BJ (cell line): ENCODE data around the gene YKT6. TPM values are rescaled to one million over a fixed set of nuclear protein-coding genes. Genes with fewer than 3 reads are reported as not detected.
A peak's percentile ranks its signal among the peaks of the same experiment; 100 is the strongest.

ENCODE experiments used
- CTCF ChIA-PET: fragments of 350-600 bp; formaldehyde crosslinking; extraction: SDS; loops from one replicate; lab custom pipeline; 2021; ENCODE audit warnings: antibody characterized with exemption, inconsistent platforms; lab: Yijun Ruan, JAX
- POLR2A ChIA-PET: fragments of 300-600 bp; sonication (Branson Sonifier 250); formaldehyde crosslinking; extraction: SDS; loops from one replicate; lab custom pipeline; 2021; ENCODE audit warnings: antibody characterized with exemption; lab: Charles Lee
- DNase-seq: peaks from one replicate; pipeline ENCODE4 v3.0.0-alpha.2; 2011; ENCODE audit warnings: low read depth
- H3K27me3 ChIP-seq: 2 replicates; pipeline ENCODE4 v1.6.0; 2011; ENCODE audit warnings: low read length; ENCODE audit not compliant: control insufficient read depth, insufficient read depth
- H3K36me3 ChIP-seq: 2 replicates; pipeline ENCODE4 v1.5.1; 2011; ENCODE audit warnings: low read length; ENCODE audit not compliant: control insufficient read depth, insufficient read depth
- H3K4me3 ChIP-seq: 2 replicates; pipeline ENCODE4 v1.5.1; 2011; ENCODE audit warnings: low read depth, mild to moderate bottlenecking, control low read depth, low read length
- polyA plus RNA-seq: library from polyadenylated mRNA; depleted of rRNA; stranded (reverse); fragments of >200 nt; gene quantifications from 2 replicates; pipeline ENCODE4 v1.2.3, GENCODE V29; 2011
- TF ChIP-seq, protein P1 (sequence below): IDR thresholded peaks from 2 replicates; pipeline ENCODE4 v1.5.1; 2011; ENCODE audit warnings: low read depth, mild to moderate bottlenecking, control low read depth, inconsistent platforms, low read length, moderate library complexity; ENCODE audit not compliant: insufficient read depth

YKT6 gene
- polyA plus RNA-seq, 1 experiment: 160 TPM

DNA sequence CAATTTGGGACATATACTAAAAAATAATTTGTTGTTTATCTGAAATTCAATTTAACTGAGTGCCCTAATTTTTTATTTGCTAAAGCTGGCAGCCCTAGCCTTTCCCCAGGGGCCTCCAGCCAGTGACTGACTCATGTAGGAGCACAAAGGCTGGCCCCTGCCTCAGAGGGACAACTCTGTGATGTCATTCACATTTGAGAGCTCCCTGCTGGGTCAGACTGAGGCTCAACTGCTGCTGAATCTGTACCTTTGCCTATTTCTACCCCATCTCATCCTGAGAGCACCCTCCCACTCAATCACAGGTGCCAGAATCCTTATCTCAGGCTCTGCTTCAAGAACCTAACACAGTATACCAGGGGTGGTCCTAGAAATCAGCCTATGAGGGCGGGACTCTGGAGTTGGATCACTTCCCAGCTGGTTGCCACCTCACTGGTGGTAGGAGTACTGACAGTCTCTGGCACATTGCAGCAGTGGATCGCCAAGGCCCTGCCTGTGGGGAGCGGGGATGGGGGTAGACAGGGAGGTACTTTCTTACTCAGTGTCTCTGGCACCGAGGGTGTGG lies 23.1 kb upstream of the YKT6 start:
- POLR2A ChIA-PET: no interaction called here
- Histone ChIP-seq H3K36me3 (no peaks in the 10 kb centered on the region), H3K4me3 (no peak overlapping the region), H3K27me3 (peaks cover 11% of the 10 kb centered on the region)
- DNase-seq: no peak
- CTCF ChIA-PET: interaction anchor here (0.9 to 1.5 kb wide), 2 partner anchors 17 to 19 kb away, joined by 3 to 7 read pairs; no protein-coding TSS in a partner anchor
- TF ChIP-seq, protein P1, sequence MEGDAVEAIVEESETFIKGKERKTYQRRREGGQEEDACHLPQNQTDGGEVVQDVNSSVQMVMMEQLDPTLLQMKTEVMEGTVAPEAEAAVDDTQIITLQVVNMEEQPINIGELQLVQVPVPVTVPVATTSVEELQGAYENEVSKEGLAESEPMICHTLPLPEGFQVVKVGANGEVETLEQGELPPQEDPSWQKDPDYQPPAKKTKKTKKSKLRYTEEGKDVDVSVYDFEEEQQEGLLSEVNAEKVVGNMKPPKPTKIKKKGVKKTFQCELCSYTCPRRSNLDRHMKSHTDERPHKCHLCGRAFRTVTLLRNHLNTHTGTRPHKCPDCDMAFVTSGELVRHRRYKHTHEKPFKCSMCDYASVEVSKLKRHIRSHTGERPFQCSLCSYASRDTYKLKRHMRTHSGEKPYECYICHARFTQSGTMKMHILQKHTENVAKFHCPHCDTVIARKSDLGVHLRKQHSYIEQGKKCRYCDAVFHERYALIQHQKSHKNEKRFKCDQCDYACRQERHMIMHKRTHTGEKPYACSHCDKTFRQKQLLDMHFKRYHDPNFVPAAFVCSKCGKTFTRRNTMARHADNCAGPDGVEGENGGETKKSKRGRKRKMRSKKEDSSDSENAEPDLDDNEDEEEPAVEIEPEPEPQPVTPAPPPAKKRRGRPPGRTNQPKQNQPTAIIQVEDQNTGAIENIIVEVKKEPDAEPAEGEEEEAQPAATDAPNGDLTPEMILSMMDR: no peak

DNA sequence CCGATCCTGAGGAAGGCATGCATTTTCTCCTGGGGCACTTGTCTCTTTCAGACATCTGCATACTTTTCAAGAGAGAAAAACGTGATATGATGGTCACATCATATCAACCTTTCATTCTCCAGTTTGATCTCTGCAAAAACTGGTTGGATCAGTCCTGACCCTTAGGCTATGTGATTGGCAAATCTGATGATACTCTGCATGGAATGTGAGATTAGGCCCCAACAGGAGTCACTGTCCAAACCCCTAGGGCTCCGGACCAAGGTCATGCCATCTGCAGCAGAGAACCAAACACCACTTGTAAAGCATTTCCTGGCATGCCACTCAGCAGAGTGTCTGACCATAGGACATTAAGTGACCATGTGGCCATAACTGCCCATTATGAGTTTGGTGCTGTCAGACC lies 20.1 kb upstream of the YKT6 start:
- POLR2A ChIA-PET: no interaction called here
- CTCF ChIA-PET: no interaction called here
- DNase-seq: no peak
- H3K36me3 ChIP-seq: no peaks in the 10 kb centered on the region
- TF ChIP-seq, protein P1: no peak
- peaks cover 8% of the 10 kb centered on the region for H3K27me3 ChIP-seq
- H3K4me3 ChIP-seq: no peak overlapping the region

DNA sequence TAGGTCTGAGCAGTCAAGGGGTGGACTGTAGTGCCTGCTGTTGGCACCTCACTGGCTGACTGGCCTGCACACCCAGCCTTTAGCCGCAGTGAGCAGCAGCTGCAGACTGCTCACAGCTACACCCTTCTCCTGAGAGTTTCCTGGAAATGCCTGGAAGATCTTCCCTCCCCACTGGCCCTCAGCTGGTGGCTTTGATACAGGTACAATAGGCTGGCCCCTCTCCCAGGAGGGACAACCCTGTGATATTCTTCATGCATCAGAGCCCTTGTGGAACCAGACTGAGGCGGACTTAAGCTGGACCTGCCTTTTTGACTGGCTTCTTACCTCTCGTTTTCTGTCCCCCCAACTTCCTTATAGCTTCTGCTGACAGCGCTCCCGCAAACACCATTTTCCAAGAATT lies 18.0 kb upstream of the YKT6 start:
- CTCF ChIA-PET: no interaction called here
- no peak overlapping the region for H3K4me3 ChIP-seq
- H3K27me3 ChIP-seq: peaks cover 5% of the 10 kb centered on the region
- TF ChIP-seq, protein P1: no peak
- no peak for DNase-seq
- H3K36me3 ChIP-seq: no peaks in the 10 kb centered on the region
- POLR2A ChIA-PET: no interaction called here

DNA sequence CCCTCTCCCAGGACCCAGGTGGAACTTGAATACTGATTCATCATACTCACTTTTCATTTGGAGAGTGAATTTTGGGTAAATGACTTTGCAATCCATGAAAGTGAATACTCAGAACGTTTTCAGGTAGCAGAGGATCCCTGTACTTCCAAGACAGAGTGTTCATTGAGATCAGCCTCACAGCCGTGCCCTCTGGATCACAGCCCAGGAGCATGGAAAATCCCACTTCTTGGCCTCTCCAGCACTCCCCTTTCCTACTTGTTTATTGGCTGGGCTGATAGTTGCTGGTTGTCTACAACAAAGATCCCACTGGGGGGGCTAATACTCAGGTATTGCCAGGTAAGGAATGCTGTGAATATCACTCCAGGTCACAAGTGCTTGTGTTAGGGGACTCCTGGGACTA lies 17.4 kb upstream of the YKT6 start:
- H3K36me3 ChIP-seq: no peaks in the 10 kb centered on the region
- TF ChIP-seq, protein P1: no peak
- no peak for DNase-seq
- ChIA-PET CTCF (no interaction called here), POLR2A (no interaction called here)
- H3K27me3 ChIP-seq: peaks cover 5% of the 10 kb centered on the region
- H3K4me3 ChIP-seq: no peak overlapping the region

DNA sequence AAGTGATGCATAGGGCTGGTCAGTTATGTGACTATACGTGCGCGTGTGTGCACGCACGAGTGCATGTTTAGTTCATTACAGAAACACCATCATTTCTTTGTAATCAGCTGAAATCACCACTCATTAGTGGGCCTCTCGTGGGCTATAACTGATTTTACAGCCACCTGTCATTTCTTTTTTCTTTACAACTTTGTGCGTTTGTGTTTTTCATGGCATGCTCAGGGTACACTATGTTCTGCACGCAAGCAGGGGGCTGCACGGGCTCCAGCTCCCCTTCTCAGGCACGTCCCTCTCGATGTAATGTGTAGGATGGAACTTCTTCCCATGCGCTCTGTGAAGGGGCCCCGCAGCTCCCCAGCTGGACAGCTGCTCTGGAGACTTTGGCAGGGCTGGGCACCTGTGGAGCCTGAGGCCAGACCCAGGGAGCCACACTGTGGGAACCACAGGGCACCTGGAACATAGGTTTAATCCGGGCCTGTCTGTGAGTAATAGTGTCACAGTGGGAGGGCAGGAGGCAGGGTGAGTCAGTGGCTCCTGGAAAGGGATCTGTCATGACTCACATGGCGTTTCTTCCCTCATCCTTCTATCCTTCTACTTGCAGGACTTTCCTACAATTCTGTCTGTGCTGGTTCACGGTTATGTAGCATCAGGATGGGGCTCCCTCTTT lies 16.4 kb upstream of the YKT6 start:
- TF ChIP-seq, protein P1: no peak
- ChIA-PET CTCF (interaction anchor here (0.6 to 1.3 kb wide), 3 partner anchors 20 to 112 kb away, joined by 3 to 4 read pairs (median 4); no protein-coding TSS in a partner anchor), POLR2A (no interaction called here)
- peak; percentile 41 for DNase-seq
- peaks cover 5% of the 10 kb centered on the region for H3K27me3 ChIP-seq
- no peaks in the 10 kb centered on the region for H3K36me3 ChIP-seq
- H3K4me3 ChIP-seq: no peak overlapping the region
